GM18861 (cell line): ENCODE data around the gene BTBD6.

Experiments used
- ATAC-seq: cut with Tn5 transposase; IDR thresholded peaks from one replicate; pipeline ENCODE4 v1.9.1; 2021; ENCODE audit not compliant: unreplicated experiment

BTBD6 gene

DNA sequence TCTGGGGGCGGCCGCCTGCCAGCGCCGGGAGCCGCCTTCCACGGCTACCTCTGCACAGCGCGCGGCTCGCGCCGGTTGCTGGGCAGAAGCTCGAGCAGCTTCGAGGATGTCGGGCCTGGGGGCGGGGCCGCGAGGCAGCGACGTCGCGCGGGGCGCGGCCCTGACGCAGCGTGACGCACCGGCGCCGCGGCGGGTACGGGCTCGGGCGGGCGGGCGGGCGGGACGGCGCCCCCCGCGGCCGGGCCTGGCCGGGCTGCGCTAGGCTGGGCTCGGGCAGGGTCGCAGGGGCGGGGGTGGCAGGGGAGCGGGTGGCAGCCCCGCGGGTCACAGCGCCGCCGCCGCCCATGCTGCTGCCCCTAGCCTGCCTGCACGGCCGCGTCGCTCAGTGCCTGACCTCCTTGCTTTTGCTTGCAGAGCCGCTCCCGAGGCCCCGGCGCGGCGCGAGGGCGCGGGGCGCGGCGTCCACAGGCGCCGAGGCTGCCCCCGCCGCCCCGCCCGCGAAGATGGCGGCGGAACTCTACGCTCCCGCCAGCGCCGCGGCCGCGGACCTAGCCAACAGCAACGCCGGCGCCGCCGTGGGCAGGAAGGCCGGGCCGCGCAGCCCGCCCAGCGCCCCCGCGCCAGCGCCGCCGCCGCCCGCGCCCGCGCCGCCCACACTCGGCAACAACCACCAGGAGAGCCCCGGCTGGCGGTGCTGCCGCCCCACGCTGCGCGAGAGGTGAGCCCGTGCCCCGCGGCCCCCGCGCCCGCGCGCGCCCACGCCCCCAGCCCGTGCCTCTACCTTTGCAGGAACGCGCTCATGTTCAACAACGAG lies at the start of gene BTBD6:
Gene BTBD6, plus strand, starts transcription at position 166 of the 814 bp plus-strand sequence. Its CDS starts 179 bp downstream, at position 345.
- peak; percentile 85 for ATAC-seq

GRCh38 chr14:105198588-105198987 lies 49.7 kb upstream of the BTBD6 start:
- ATAC-seq, result no peak

GRCh38 chr14:105199093-105199492 lies 49.2 kb upstream of the BTBD6 start:
- no peak for ATAC-seq

DNA sequence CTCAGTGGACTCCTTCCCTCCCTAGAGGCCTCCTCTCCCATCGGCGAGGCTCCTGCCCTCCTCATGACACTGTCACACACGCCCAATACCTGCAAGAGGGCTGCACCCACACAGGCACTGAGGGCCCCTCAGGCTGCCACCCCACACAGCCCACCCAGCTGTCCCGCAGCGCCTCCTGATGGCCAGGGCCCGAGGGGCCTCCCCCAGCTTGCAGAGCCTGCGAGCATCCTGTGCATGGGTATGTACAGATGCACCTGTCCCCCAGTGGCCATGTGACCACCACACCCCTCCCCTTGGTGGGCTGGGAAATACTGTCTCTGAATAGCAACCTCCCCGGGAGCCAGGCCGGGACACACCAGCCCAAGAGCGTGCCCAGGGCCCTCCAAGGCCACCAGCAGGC lies 48.3 kb upstream of the BTBD6 start:
- no peak for ATAC-seq

GRCh38 chr14:105200641-105201040 lies 47.7 kb upstream of the BTBD6 start:
- ATAC-seq, result no peak

GRCh38 chr14:105201156-105201924 lies 47.0 kb upstream of the BTBD6 start:
- ATAC-seq, result no peak

GRCh38 chr14:105201925-105202513 lies 46.3 kb upstream of the BTBD6 start:
- ATAC-seq, result no peak

- ATAC-seq, result no peak
These were observed 45.2 kb upstream of the BTBD6 start for GRCh38 chr14:105203057-105203531.

- ATAC-seq, result no peak
These were observed 44.6 kb upstream of the BTBD6 start for GRCh38 chr14:105203701-105204100.

GRCh38 chr14:105204206-105204930 lies 44.0 kb upstream of the BTBD6 start:
- no peak for ATAC-seq

GRCh38 chr14:105204931-105205672 lies 43.2 kb upstream of the BTBD6 start:
- no peak for ATAC-seq

GRCh38 chr14:105205673-105206208 lies 42.6 kb upstream of the BTBD6 start:
- ATAC-seq, result no peak

DNA sequence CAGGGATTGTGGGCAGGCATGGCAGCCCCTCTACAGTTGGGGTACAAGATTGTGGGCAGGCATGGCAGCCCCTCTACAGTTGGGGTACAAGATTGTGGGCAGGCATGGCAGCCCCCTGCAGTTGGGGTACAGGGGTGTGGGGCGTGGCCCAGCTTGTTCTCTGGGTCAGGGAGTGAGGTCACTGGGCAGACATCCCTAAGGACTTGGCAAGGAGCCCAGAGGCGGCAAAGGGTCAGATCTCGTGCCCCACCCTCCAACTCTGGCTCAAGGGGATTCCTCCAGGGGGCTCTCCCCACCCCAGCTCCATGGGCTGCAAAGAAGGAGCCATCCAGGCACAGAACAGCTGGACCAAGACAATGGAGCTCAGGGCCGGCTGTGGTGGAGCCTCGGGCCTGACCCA lies 41.5 kb upstream of the BTBD6 start:
- no peak for ATAC-seq

DNA sequence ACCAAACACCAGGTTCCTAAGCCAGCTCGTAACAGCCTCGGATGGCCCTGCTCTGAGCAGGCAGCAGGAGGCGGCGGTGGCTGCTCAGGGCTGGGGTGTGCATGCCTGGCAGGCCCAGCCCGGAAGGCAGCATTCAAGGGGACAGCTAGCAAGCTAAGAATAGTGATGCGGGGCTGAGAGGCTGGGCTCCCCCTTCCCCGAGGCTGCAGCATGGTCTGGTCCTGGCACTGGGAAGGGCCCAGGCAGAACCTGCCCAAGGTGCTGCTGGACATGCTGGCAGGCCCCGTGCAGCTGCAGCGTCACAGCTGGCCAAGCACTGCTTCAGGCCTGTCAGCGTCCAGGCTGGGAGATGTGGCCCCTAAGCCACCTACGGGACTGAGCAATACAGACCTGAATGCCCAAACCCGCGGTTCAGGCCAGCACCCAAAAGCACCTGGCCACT lies 40.9 kb upstream of the BTBD6 start:
- no peak for ATAC-seq

- no peak for ATAC-seq
These were observed 40.2 kb upstream of the BTBD6 start for GRCh38 chr14:105207996-105208737.

- ATAC-seq, result no peak
These were observed 39.6 kb upstream of the BTBD6 start for GRCh38 chr14:105208738-105209075.

DNA sequence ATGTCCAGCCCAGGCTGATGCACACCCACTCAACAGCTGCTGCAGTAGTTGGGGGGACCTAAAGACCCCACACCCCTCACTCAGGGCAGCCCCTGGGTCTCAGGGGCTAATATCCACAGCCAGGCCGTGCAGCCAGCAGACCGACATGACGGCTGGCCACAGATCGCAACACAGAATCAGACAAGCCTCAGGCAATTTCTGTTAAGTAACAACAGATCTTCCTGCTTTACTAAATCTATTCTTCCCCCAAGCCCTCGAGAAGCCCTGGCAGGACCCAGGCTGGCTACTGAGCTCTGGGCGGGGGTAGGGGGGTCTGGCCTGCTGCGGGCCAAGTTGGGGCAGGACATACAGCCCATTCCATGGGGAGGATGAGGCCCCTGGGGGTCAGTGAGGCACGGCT lies 39.2 kb upstream of the BTBD6 start:
- ATAC-seq, result no peak

- no peak for ATAC-seq
These were observed 38.7 kb upstream of the BTBD6 start for GRCh38 chr14:105209646-105210045.

GRCh38 chr14:105210266-105211025 lies 37.9 kb upstream of the BTBD6 start:
- no peak for ATAC-seq
